H1 (cell line): ENCODE measurements around the gene POLR3C. TPM values are rescaled to one million over a fixed set of nuclear protein-coding genes. Genes with fewer than 3 reads are reported as not detected.

Experiments
- CTCF ChIA-PET: fragments of 300-600 bp; sonication (Branson Sonifier 250); formaldehyde crosslinking; loops from one replicate; lab custom pipeline; 2021; ENCODE audit not compliant: partially characterized antibody; lab: Charles Lee
- POLR2A ChIA-PET: fragments of 300-600 bp; sonication (Branson Sonifier 250); formaldehyde crosslinking; loops from one replicate; lab custom pipeline; 2021; ENCODE audit warnings: inconsistent platforms; ENCODE audit not compliant: partially characterized antibody; lab: Charles Lee
- DNase-seq, 2 experiments: peaks; one replicate each; pipeline versions ENCODE4 v3.0.0 to v3.0.0-alpha.2; 2010 to 2022; ENCODE audit warnings: low spot score in 2 of 2, low read depth in 1 of 2, mixed read lengths in 1 of 2
- FAIRE-seq: peaks from 2 replicates; lab custom pipeline; 2011; peaks lifted over from hg19 to GRCh38; lab: Jason Lieb, UNC
- H2AFZ ChIP-seq: 2 replicates; pipeline ENCODE4 v1.8.1; 2012; ENCODE audit warnings: low read length, inconsistent platforms
- H2AK5ac ChIP-seq: 2 replicates; pipeline ENCODE4 v1.6.1; 2013; ENCODE audit warnings: low read depth, low read length
- H2BK120ac ChIP-seq: replicated peaks from 2 replicates; pipeline ENCODE3; 2013; ENCODE audit warnings: low read depth, low read length, inconsistent platforms
- H2BK12ac ChIP-seq: 2 replicates; pipeline ENCODE4 v1.6.1; 2013; ENCODE audit warnings: low read depth, low read length
- H2BK15ac ChIP-seq: 2 replicates; pipeline ENCODE4 v1.6.1; 2013; ENCODE audit warnings: low read length
- H2BK20ac ChIP-seq: 2 replicates; pipeline ENCODE4 v1.6.1; 2013; ENCODE audit warnings: low read length
- H2BK5ac ChIP-seq: 2 replicates; pipeline ENCODE4 v1.6.1; 2013; ENCODE audit warnings: low read depth, low read length
- H3K14ac ChIP-seq: 2 replicates; pipeline ENCODE4 v1.6.1; 2013; ENCODE audit warnings: inconsistent platforms; ENCODE audit not compliant: insufficient read length
- H3K18ac ChIP-seq: 2 replicates; pipeline ENCODE4 v1.6.1; 2013; ENCODE audit warnings: low read length; ENCODE audit errors: extremely low read depth
- H3K23ac ChIP-seq: 2 replicates; pipeline ENCODE4 v1.6.1; 2013; ENCODE audit warnings: inconsistent platforms; ENCODE audit not compliant: insufficient read length
- H3K23me2 ChIP-seq: 2 replicates; pipeline ENCODE4 v1.6.1; 2013; ENCODE audit warnings: low read depth, low read length
- H3K27ac ChIP-seq: 2 replicates; pipeline ENCODE4 v1.6.1; 2011; ENCODE audit warnings: low read depth, low read length, inconsistent platforms
- H3K27me3 ChIP-seq, 4 experiments: replicated peaks in 1 of 4; 1 replicate in 1 of 4; 2 replicates in 3 of 4; pipeline versions ENCODE4 v1.6.1 to v1.8.1; 2011 to 2013; ENCODE audit warnings: low read length in 3 of 4, mild to moderate bottlenecking in 3 of 4, inconsistent platforms in 2 of 4, mixed read lengths in 2 of 4, moderate library complexity in 1 of 4; ENCODE audit not compliant: control insufficient read depth in 3 of 4, insufficient read depth in 3 of 4; ENCODE audit errors: extremely low read depth in 1 of 4
- H3K36me3 ChIP-seq, 4 experiments: 2 replicates each; pipeline versions ENCODE4 v1.6.1 to v1.8.1; 2011 to 2013; ENCODE audit warnings: mild to moderate bottlenecking in 4 of 4, low read length in 3 of 4, moderate library complexity in 2 of 4, control low read depth in 1 of 4, inconsistent platforms in 1 of 4; ENCODE audit not compliant: insufficient read depth in 4 of 4, control insufficient read depth in 2 of 4
- H3K4ac ChIP-seq: replicated peaks from 2 replicates; pipeline ENCODE3; 2013; ENCODE audit warnings: low read length, low read depth, mixed read lengths, inconsistent platforms; ENCODE audit not compliant: insufficient read length
- H3K4me1 ChIP-seq, 4 experiments: replicated peaks in 1 of 4; 1 replicate in 1 of 4; 2 replicates in 3 of 4; pipeline versions ENCODE4 v1.6.1 to v1.8.1; 2011 to 2013; ENCODE audit warnings: low read length in 3 of 4, inconsistent platforms in 2 of 4, mixed read lengths in 1 of 4; ENCODE audit not compliant: insufficient read depth in 4 of 4, control insufficient read depth in 3 of 4
- H3K4me2 ChIP-seq, 2 experiments: 2 replicates each; pipeline versions ENCODE4 v1.6.1 to v1.8.1; 2011 to 2013; ENCODE audit warnings: low read depth in 2 of 2, low read length in 2 of 2, control low read depth in 1 of 2, inconsistent platforms in 1 of 2, mild to moderate bottlenecking in 1 of 2; ENCODE audit not compliant: insufficient read depth in 1 of 2
- H3K4me3 ChIP-seq, 4 experiments: fragments of 200-600, 300-600 bp in 1 of 4; sonication (generic), shearing (Covaris generic), sonication (Bioruptor Twin) in 1 of 4; 2 replicates each; pipeline versions ENCODE4 v1.5.1 to v1.8.1; 2011 to 2016; ENCODE audit warnings: low read length in 4 of 4, low read depth in 3 of 4, control low read depth in 2 of 4, inconsistent platforms in 2 of 4, mild to moderate bottlenecking in 2 of 4, mixed read lengths in 1 of 4, moderate library complexity in 1 of 4; ENCODE audit not compliant: insufficient read depth in 2 of 4; ENCODE audit errors: extremely low read depth in 1 of 4
- H3K56ac ChIP-seq: replicated peaks from 2 replicates; pipeline ENCODE3; 2013; ENCODE audit warnings: low read depth, mild to moderate bottlenecking, mixed read lengths, low read length, inconsistent platforms; ENCODE audit not compliant: insufficient read length
- H3K79me1 ChIP-seq: 2 replicates; pipeline ENCODE4 v1.6.1; 2013; ENCODE audit warnings: low read depth, low read length, control low read depth
- H3K79me2 ChIP-seq, 2 experiments: 2 replicates each; pipeline versions ENCODE4 v1.6.1 to v1.8.1; 2012 to 2013; ENCODE audit warnings: low read length in 2 of 2, mild to moderate bottlenecking in 2 of 2, inconsistent platforms in 1 of 2; ENCODE audit not compliant: insufficient read depth in 2 of 2, control insufficient read depth in 1 of 2
- H3K9ac ChIP-seq, 4 experiments: replicated peaks in 1 of 4; 1 replicate in 1 of 4; 2 replicates in 3 of 4; pipeline versions ENCODE4 v1.6.1 to v1.8.1; 2011 to 2013; ENCODE audit warnings: low read depth in 3 of 4, low read length in 3 of 4, control low read depth in 2 of 4, mild to moderate bottlenecking in 2 of 4, moderate library complexity in 2 of 4, inconsistent platforms in 1 of 4; ENCODE audit errors: extremely low read depth in 1 of 4
- H3K9me3 ChIP-seq, 2 experiments: 2 replicates each; pipeline versions ENCODE4 v1.6.1 to v1.8.1; 2012 to 2013; ENCODE audit warnings: mild to moderate bottlenecking in 2 of 2, moderate library complexity in 2 of 2, control low read depth in 1 of 2, inconsistent platforms in 1 of 2, low read depth in 1 of 2, low read length in 1 of 2, mixed read lengths in 1 of 2; ENCODE audit not compliant: insufficient read depth in 2 of 2
- H4K20me1 ChIP-seq, 2 experiments: replicated peaks in 1 of 2; 2 replicates each; pipeline versions ENCODE3 to v1.8.1; 2011 to 2013; ENCODE audit warnings: inconsistent platforms in 2 of 2, low read length in 2 of 2, mild to moderate bottlenecking in 1 of 2; ENCODE audit not compliant: insufficient read depth in 2 of 2, control insufficient read depth in 1 of 2
- H4K5ac ChIP-seq: 2 replicates; pipeline ENCODE4 v1.6.1; 2013; ENCODE audit warnings: low read length, low read depth, mixed read lengths, inconsistent platforms; ENCODE audit not compliant: insufficient read length
- H4K8ac ChIP-seq: 2 replicates; pipeline ENCODE4 v1.8.0; 2013; ENCODE audit warnings: mild to moderate bottlenecking, moderate library complexity, low read length, inconsistent platforms; ENCODE audit not compliant: insufficient read depth; ENCODE audit errors: extremely low read depth
- H4K91ac ChIP-seq: replicated peaks from 2 replicates; pipeline ENCODE3; 2013; ENCODE audit warnings: low read length, mixed read lengths, inconsistent platforms; ENCODE audit not compliant: insufficient read length
- ASH2L ChIP-seq: fragments of 200-600, 300-600 bp; sonication (generic); IDR thresholded peaks from one replicate; pipeline ENCODE4 v1.7.1; 2017; ENCODE audit warnings: low read length
- CHD2 ChIP-seq: IDR thresholded peaks from 2 replicates; pipeline ENCODE4 v1.6.1; 2012; ENCODE audit warnings: low read length, improper control_type of control experiment
- SIN3A ChIP-seq, 2 experiments: IDR thresholded peaks in 1 of 2; conservative IDR thresholded peaks in 1 of 2; 2 replicates each; pipeline ENCODE4 v1.6.1; 2011 to 2012; ENCODE audit warnings: low read length in 2 of 2, improper control_type of control experiment in 1 of 2, low read depth in 1 of 2, mild to moderate bottlenecking in 1 of 2
- WGBS, 2 experiments: shearing (Covaris generic) in 1 of 2; methylation state at CpG; one replicate each; pipeline versions ENCODE4 v1.1.6 to v1.1.7; 2013 to 2015; ENCODE audit warnings: low lambda C conversion rate in 2 of 2, mixed read lengths in 2 of 2, inconsistent platforms in 1 of 2, low coverage in 1 of 2, missing lambda C conversion rate in 1 of 2; ENCODE audit not compliant: insufficient replicate concordance in 2 of 2, insufficient coverage in 1 of 2, insufficient read length in 1 of 2; ENCODE audit errors: extremely low coverage in 1 of 2, missing lambda C conversion rate in 1 of 2; 5-methylcytosine and 5-hydroxymethylcytosine counted together
- long read RNA-seq, 2 experiments: library from RNA in 1 of 2; library from capped mRNA in 1 of 2; stranded (forward); transcript quantifications; one replicate each; pipeline ENCODE4 v2.0.0, GENCODE V29; 2021; ENCODE audit warnings: inconsistent platforms in 1 of 2
- polyA minus RNA-seq, 3 experiments: library from RNA; depleted of rRNA, polyadenylated mRNA; stranded (reverse); fragments of >200 nt; gene quantifications; 1 replicate in 2 of 3; 2 replicates in 1 of 3; pipeline ENCODE4 v1.2.3, GENCODE V29; 2011
- polyA plus RNA-seq, 7 experiments: library from polyadenylated mRNA; depleted of rRNA in 3 of 7; stranded (reverse) in 5 of 7; unstranded in 2 of 7; fragments of >200 nt in 5 of 7; fragments of 200-250 nt in 2 of 7; gene quantifications; 1 replicate in 5 of 7; 2 replicates in 1 of 7; 4 replicates in 1 of 7; pipeline versions ENCODE4 v1.2.1 to v1.2.3, GENCODE V29; 2011 to 2013; ENCODE audit warnings: missing spikeins in 2 of 7, mixed read lengths in 2 of 7
- total RNA-seq: library from RNA; stranded (reverse); fragmentation: NEBNext Ultra II Directional; extraction: Animal tissue kit (Norgen Biotek cat#: 25700); gene quantifications from 2 replicates; pipeline ENCODE4 v1.2.1, GENCODE V29; 2021
- TF ChIP-seq, protein P1 (sequence below): IDR thresholded peaks from 2 replicates; pipeline ENCODE4 v1.6.1; 2012; ENCODE audit warnings: inconsistent platforms

POLR3C gene, protein sequence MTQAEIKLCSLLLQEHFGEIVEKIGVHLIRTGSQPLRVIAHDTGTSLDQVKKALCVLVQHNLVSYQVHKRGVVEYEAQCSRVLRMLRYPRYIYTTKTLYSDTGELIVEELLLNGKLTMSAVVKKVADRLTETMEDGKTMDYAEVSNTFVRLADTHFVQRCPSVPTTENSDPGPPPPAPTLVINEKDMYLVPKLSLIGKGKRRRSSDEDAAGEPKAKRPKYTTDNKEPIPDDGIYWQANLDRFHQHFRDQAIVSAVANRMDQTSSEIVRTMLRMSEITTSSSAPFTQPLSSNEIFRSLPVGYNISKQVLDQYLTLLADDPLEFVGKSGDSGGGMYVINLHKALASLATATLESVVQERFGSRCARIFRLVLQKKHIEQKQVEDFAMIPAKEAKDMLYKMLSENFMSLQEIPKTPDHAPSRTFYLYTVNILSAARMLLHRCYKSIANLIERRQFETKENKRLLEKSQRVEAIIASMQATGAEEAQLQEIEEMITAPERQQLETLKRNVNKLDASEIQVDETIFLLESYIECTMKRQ
- total RNA-seq (26.2 and 26.8 TPM in 2 replicates), polyA plus RNA-seq (2011; rRNA removed) (23.7 and 26.8 TPM in 2 replicates), polyA minus RNA-seq (2011; rRNA and poly(A)+ RNA removed) (53.3 and 55.1 TPM in 2 replicates)
- polyA plus RNA-seq (2011; cell fraction: cytosol; rRNA removed), result 32.3 TPM
- 25.0 TPM for polyA plus RNA-seq (2011; cell fraction: nucleus; rRNA removed)
- polyA plus RNA-seq (2012, experiment 1 of 2), result 19.3 to 25.9 TPM (median 21.4 TPM) in 4 replicates
- polyA plus RNA-seq (2012, experiment 2 of 2), result 4.8 TPM
- 16.3 TPM for polyA plus RNA-seq (2013, experiment 1 of 2)
- polyA plus RNA-seq (2013, experiment 2 of 2), result 15.6 TPM
- polyA minus RNA-seq (2011; cell fraction: cytosol; rRNA and poly(A)+ RNA removed), result 15.9 TPM
- 37.1 TPM for polyA minus RNA-seq (2011; cell fraction: nucleus; rRNA and poly(A)+ RNA removed)
- long read RNA-seq, experiment 1, partial matches to known transcripts, result 5 of 20 reads
- long read RNA-seq, experiment 1, other reads (novel, unspliced or antisense), result 11 of 20 reads
- long read RNA-seq, experiment 2, transcript POLR3C-201 (15 exons, 1,851 nt), result major isoform, 18 of 29 reads
- long read RNA-seq, experiment 2, partial matches to known transcripts, result 2 of 29 reads
- long read RNA-seq, experiment 2, other reads (novel, unspliced or antisense), result 9 of 29 reads

- Histone ChIP-seq H3K4ac (no peak within 1 kb of the TSS), H3K4me2 (peak within 1 kb of the TSS; percentile 71 to 91), H3K36me3 (peaks cover 4 to 29% (median 22%) of the 10 kb centered on the region in 4 experiments; a peak in 7 of 8 replicates), H3K27ac (peak within 1 kb of the TSS; percentile 91), H3K14ac (no peak within 1 kb of the TSS), H3K23me2 (peaks cover 5% of the 10 kb centered on the region; the same call in 1 of the 2 replicates), H2AFZ (peak within 1 kb of the TSS; percentile 92), H4K5ac (peak within 1 kb of the TSS; percentile 8), H4K8ac (peak within 1 kb of the TSS; percentile 97), H4K91ac (peak within 1 kb of the TSS; percentile 65), H3K23ac (no peak within 1 kb of the TSS), H3K79me2 (peaks cover 0 to 16% of the 10 kb centered on the region in 2 experiments; a peak in 3 of 4 replicates), H2BK120ac (no peak within 1 kb of the TSS), H3K4me1 (peaks cover 0 to 4% (median 0%) of the 10 kb centered on the region in 4 experiments; a peak in 1 of 7 replicates), H3K4me3 (peak within 1 kb of the TSS; percentile 75 to 100 (median 98)), H2BK5ac (peak within 1 kb of the TSS; percentile 89), H3K56ac (peak within 1 kb of the TSS; percentile 73), H3K9ac (peak within 1 kb of the TSS; percentile 82 to 97 (median 92)), H2BK20ac (no peak within 1 kb of the TSS), H3K9me3 (no peaks in the 10 kb centered on the region), H4K20me1 (peaks cover 2 to 3% of the 10 kb centered on the region in 2 experiments), H2AK5ac (no peak within 1 kb of the TSS), H3K18ac (peak within 1 kb of the TSS; percentile 7; the same call in 1 of the 2 replicates), H2BK12ac (no peak within 1 kb of the TSS), H3K27me3 (no peaks in the 10 kb centered on the region), H3K79me1 (no peaks in the 10 kb centered on the region), H2BK15ac (0 out of 2 replicates have a peak within 1 kb of the TSS, but pooled peaks have one; percentile 12)
- 2% methylated on average over 53 of the region's 89 CpGs; no CpG with 5 or more reads in 1 of the 2 experiments for WGBS, 2 experiments
- DNase-seq, result peak; percentile 62 to 88
- no peak for FAIRE-seq
- ChIA-PET POLR2A (interaction anchor here (0.7 to 3.9 kb wide), 17 partner anchors 9 to 228 kb away, joined by 3 to 25 read pairs (median 4); partner anchors contain the start of genes CD160, NUDT17 and PIAS3), CTCF (interaction anchor here (14.5 kb wide), 1 partner anchor 23 kb away, joined by 109 read pairs; the partner anchor contains the start of gene NUDT17)
- TF ChIP-seq, protein P1, sequence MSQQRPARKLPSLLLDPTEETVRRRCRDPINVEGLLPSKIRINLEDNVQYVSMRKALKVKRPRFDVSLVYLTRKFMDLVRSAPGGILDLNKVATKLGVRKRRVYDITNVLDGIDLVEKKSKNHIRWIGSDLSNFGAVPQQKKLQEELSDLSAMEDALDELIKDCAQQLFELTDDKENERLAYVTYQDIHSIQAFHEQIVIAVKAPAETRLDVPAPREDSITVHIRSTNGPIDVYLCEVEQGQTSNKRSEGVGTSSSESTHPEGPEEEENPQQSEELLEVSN, result peak; percentile 84
- TF ChIP-seq ASH2L (peak; percentile 77), CHD2 (no peak), SIN3A (conservative IDR thresholded peaks at IDR 0.05 in 1 of 2, IDR thresholded peaks at IDR 0.05 in 1 of 2; ENCODE audit: low read depth in 1 of 2, low read length in 2 of 2) (peak; percentile 63; a peak in 2 of 4 replicates)
Measured at GRCh38 chr1:145823565-145824498, at the start of gene POLR3C, which contains the start of gene RNF115. Gene POLR3C (plus strand): TSS chr1:145824200. CDS start chr1:145825777, 1,577 bp downstream. Gene RNF115 (minus strand): TSS chr1:145824095. CDS start chr1:145823873, 222 bp downstream.
